Breast epithelium (tissue), 4 donors: ENCODE data around the gene ATG9B. TPM values are rescaled to one million over a fixed set of nuclear protein-coding genes. Genes with fewer than 3 reads are reported as not detected.

ENCODE experiments used
- DNase-seq, 2 donors: peaks; one replicate each; pipeline ENCODE4 v3.0.0-alpha.2; 2019; ENCODE audit warnings: low spot score in 2 of 2
- H3K27ac ChIP-seq, 2 donors: fragments of 200-600 bp; sonication (generic) in 1 of 2; one replicate each; pipeline ENCODE4 v1.5.1; 2016 to 2019; ENCODE audit warnings: mild to moderate bottlenecking in 1 of 2
- H3K27me3 ChIP-seq, 2 donors: fragments of 200-600 bp; sonication (generic) in 1 of 2; one replicate each; pipeline versions ENCODE4 v1.5.1 to v1.6.0; 2017 to 2019; ENCODE audit warnings: control low read depth in 1 of 2, mild to moderate bottlenecking in 1 of 2
- H3K36me3 ChIP-seq: fragments of 200-600 bp; one replicate; pipeline ENCODE4 v1.5.1; 2019
- H3K4me1 ChIP-seq, 2 donors: fragments of 200-600 bp; sonication (generic); one replicate each; pipeline ENCODE4 v1.5.1; 2016 to 2019; ENCODE audit warnings: control low read depth in 1 of 2
- H3K4me3 ChIP-seq, 3 donors: fragments of 200-600 bp; sonication (generic); 1 replicate in 2 of 3; 2 replicates in 1 of 3; pipeline ENCODE4 v1.5.1; 2016 to 2019; ENCODE audit warnings: mild to moderate bottlenecking in 3 of 3, moderate library complexity in 2 of 3
- H3K9me3 ChIP-seq, 2 donors: fragments of 200-600 bp; sonication (generic) in 1 of 2; one replicate each; pipeline ENCODE4 v1.5.1; 2016 to 2019; ENCODE audit warnings: control low read depth in 1 of 2
- POLR2A ChIP-seq: fragments of 450-650 bp; IDR thresholded peaks from one replicate; pipeline ENCODE4 v1.6.1; 2016; ENCODE audit warnings: antibody characterized with exemption, mild to moderate bottlenecking, moderate library complexity
- POLR2AphosphoS5 ChIP-seq, 3 donors: sonication (generic); formaldehyde crosslinking; IDR thresholded peaks; one replicate each; pipeline ENCODE4 v1.6.1; 2017; ENCODE audit warnings: antibody characterized with exemption in 3 of 3
- intact Hi-C: fragments of 100-400 bp; cut with DNase I; formaldehyde crosslinking; loops from one replicate; pipeline ENCODE4 v1.15.1; 2023; ENCODE audit warnings: low total_unique reads
- total RNA-seq, 3 donors: library from RNA; depleted of rRNA; stranded (reverse); fragments of >200 nt; gene quantifications; one replicate each; pipeline ENCODE4 v1.1.0, GENCODE V29; 2016
- TF ChIP-seq, protein P1 (sequence below), 3 donors: fragments of 450-650 bp; IDR thresholded peaks; one replicate each; pipeline ENCODE4 v1.5.1; 2016 to 2017; ENCODE audit warnings: antibody characterized with exemption in 3 of 3, mild to moderate bottlenecking in 3 of 3, moderate library complexity in 3 of 3

Gene ATG9B
- total RNA-seq, 3 donors from 2014 or later, result 0.44 to 2.0 TPM; not detected in 1

DNA sequence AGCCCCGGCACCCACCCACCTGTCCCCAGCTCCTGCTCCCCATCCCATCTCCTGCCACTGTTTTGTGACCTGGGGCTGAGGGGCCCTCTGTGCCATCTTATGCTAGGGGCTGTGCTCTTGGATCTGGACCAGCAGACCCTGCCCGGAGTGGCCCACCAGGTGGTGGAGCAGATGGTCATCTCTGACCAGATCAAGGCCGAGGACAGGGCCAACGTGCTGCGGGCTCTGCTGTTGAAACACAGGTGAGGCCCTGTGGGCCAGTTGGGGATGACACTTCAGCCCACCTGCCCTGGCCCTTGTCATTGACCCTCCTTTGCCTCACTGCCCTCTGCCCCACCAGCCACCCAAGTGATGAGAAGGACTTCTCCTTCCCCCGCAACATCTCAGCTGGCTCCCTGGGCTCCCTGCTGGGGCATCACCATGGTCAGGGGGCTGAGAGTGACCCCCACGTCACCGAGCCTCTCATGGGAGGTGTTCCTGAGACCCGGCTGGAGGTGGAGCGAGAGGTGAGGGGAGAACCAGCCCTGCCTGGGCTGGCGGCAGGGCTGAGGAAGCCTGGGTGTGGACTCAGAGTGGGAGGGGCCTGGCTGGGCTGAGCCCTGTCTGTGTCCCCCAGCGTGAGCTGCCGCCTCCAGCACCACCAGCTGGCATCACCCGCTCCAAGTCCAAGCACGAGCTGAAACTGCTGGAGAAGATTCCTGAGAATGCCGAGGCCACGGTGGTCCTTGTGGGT lies 45.7 kb upstream of the ATG9B start:
- H3K4me3 ChIP-seq, result no peak overlapping the region
- H3K4me1 ChIP-seq, result no peaks in the 10 kb centered on the region
- H3K9me3 ChIP-seq, result no peaks in the 10 kb centered on the region
- peaks cover 29% of the 10 kb centered on the region for H3K36me3 ChIP-seq
- intact Hi-C loops, result no loop called here
- TF ChIP-seq, protein P1, sequence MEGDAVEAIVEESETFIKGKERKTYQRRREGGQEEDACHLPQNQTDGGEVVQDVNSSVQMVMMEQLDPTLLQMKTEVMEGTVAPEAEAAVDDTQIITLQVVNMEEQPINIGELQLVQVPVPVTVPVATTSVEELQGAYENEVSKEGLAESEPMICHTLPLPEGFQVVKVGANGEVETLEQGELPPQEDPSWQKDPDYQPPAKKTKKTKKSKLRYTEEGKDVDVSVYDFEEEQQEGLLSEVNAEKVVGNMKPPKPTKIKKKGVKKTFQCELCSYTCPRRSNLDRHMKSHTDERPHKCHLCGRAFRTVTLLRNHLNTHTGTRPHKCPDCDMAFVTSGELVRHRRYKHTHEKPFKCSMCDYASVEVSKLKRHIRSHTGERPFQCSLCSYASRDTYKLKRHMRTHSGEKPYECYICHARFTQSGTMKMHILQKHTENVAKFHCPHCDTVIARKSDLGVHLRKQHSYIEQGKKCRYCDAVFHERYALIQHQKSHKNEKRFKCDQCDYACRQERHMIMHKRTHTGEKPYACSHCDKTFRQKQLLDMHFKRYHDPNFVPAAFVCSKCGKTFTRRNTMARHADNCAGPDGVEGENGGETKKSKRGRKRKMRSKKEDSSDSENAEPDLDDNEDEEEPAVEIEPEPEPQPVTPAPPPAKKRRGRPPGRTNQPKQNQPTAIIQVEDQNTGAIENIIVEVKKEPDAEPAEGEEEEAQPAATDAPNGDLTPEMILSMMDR (IDR thresholded peaks at IDR 0.05), result no peak
- TF ChIP-seq POLR2AphosphoS5 (IDR thresholded peaks at IDR 0.05) (no peak), POLR2A (no peak)
- DNase-seq, result no peak
- H3K27ac ChIP-seq, result no peak overlapping the region
- H3K27me3 ChIP-seq, result no peaks in the 10 kb centered on the region

DNA sequence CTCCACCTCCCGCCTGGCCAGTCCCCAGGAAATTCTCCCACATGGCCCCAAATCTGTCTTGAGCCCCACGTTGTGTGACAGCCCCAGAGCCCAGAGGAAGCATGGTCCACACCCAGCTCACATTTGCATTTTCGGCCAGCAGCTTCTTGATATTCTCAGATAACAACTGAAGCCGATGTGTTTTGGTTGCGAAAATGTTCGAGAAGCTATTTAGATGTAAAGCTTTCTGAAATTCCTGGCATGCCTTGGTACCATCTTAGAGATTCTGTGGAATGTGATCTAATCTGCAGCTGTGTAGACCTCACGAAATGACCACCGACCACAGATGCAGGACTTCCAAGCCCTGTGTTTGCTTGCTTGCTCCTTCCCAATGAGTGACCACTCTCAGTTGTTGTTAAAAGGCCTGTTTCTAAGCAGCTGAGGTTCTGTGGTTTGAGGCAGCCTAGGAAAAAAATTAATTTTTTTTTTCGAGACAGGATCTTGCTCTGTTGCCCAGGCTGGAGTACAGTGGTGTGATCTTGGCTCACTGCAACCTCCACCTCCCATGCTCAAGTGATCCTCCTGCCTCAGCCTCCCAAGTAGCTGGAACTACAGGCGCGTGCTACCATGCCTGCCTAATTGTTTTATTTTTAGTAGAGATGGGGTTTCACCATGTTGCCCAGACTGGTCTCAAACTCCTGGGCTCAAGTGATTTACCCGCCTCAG lies 43.9 kb upstream of the ATG9B start:
- DNase-seq, result no peak
- TF ChIP-seq POLR2A (no peak), POLR2AphosphoS5 (IDR thresholded peaks at IDR 0.05) (no peak)
- TF ChIP-seq, protein P1 (IDR thresholded peaks at IDR 0.05), result no peak
- no peaks in the 10 kb centered on the region for H3K4me1 ChIP-seq
- no peaks in the 10 kb centered on the region for H3K27me3 ChIP-seq
- H3K9me3 ChIP-seq, result no peaks in the 10 kb centered on the region
- H3K36me3 ChIP-seq, result peaks cover 21% of the 10 kb centered on the region
- no peak overlapping the region for H3K27ac ChIP-seq
- intact Hi-C loops, result no loop called here
- no peak overlapping the region for H3K4me3 ChIP-seq

DNA sequence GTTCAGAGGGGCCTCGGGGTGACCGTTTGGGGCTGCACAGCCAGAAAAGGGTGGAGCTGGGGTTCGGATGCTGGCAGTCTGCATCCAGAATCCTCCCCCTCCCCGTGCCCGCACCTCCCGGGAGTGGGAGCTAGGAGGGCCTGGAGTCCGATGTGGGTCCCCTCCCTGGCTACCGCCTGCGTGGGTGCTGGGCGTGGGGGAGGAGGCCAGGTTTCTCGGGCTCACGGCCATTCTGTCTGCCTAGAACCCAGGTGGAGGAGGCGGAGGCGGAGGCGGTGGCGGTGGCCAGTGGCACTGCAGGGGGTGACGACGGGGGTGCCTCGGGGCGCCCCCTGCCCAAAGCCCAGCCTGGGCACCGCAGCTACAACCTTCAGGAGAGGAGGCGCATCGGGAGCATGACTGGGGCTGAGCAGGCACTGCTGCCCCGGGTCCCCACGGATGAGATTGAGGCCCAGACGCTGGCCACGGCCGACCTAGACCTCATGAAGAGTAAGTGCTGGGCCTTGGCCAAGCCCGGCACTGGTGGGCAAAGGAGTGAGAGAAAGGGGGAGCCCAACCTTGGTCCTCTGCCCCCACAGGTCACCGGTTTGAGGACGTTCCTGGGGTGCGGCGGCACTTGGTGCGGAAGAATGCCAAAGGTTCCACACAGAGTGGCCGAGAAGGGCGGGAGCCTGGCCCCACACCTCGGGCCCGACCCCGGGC lies 42.1 kb upstream of the ATG9B start:
- Histone ChIP-seq H3K4me3 (no peak overlapping the region), H3K4me1 (peaks cover 5 to 8% of the 10 kb centered on the region in 2 donors), H3K27ac (no peak overlapping the region), H3K36me3 (peaks cover 21% of the 10 kb centered on the region), H3K27me3 (no peaks in the 10 kb centered on the region), H3K9me3 (no peaks in the 10 kb centered on the region)
- intact Hi-C loops, result no loop called here
- TF ChIP-seq, protein P1 (IDR thresholded peaks at IDR 0.05), result no peak
- no peak for TF ChIP-seq POLR2AphosphoS5 (IDR thresholded peaks at IDR 0.05)
- no peak for DNase-seq

GRCh38 chr7:151065516-151065915 lies 41.2 kb upstream of the ATG9B start:
- no peak overlapping the region for H3K4me3 ChIP-seq
- DNase-seq, result no peak
- H3K4me1 ChIP-seq, result peaks cover 12 to 15% of the 10 kb centered on the region in 2 donors
- no peak for TF ChIP-seq POLR2AphosphoS5 (IDR thresholded peaks at IDR 0.05)
- TF ChIP-seq, protein P1 (IDR thresholded peaks at IDR 0.05), result no peak
- H3K27me3 ChIP-seq, result no peaks in the 10 kb centered on the region
- intact Hi-C loops, result no loop called here
- no peak overlapping the region for H3K27ac ChIP-seq
- peaks cover 16% of the 10 kb centered on the region for H3K36me3 ChIP-seq
- H3K9me3 ChIP-seq, result no peaks in the 10 kb centered on the region

DNA sequence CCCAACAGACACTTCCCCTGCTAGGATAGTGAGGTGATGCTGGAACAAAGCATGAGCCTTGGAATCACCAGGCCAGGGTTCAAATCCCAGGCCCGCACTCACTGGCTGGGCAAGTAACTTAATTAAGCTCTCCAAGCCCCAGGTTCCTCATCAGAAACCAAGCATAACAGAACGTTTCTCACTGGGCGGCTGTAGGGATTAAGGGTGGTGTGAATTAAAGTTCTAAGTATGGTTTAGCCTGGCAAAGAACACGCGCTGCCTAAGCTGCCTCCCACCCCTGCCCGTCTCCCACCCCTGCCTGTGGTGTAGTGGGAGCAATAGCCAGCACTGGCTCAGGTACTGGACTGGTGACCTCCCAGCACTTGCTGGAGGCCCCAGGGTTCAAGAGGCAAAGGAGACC lies 40.7 kb upstream of the ATG9B start:
- H3K27ac ChIP-seq, result peak overlapping the region in 1 of 2 donors; percentile 89
- H3K4me3 ChIP-seq, result no peak overlapping the region
- TF ChIP-seq, protein P1 (IDR thresholded peaks at IDR 0.05), result no peak
- TF ChIP-seq POLR2AphosphoS5 (IDR thresholded peaks at IDR 0.05) (no peak), POLR2A (no peak)
- intact Hi-C loops, result no loop called here
- no peak for DNase-seq
- H3K27me3 ChIP-seq, result no peaks in the 10 kb centered on the region
- H3K9me3 ChIP-seq, result no peaks in the 10 kb centered on the region
- H3K4me1 ChIP-seq, result peaks cover 12 to 20% of the 10 kb centered on the region in 2 donors
- peaks cover 16% of the 10 kb centered on the region for H3K36me3 ChIP-seq
